Measurements from ENCODE around the gene RAD51AP2.

The RAD51AP2 gene

GRCh38 chr2:17529771-17530170 is 11.5 kb upstream of the RAD51AP2 start:
- no peak overlapping the region for H3K4me3 ChIP-seq (ENCODE audit: low read depth, low read length)
- no peak overlapping the region for H3K27ac ChIP-seq (ENCODE audit: extremely low read depth, low read depth, low read length)
- ChIA-PET CTCF (no interaction called here), POLR2A (no interaction called here)
- H3K36me3 ChIP-seq (ENCODE audit: control insufficient read depth in 2 of 2, insufficient read depth in 1 of 2, low read length in 2 of 2), result no peaks in the 10 kb centered on the region
- TF ChIP-seq ATF2 (tag by site-specific recombination; IDR thresholded peaks at IDR 0.05; ENCODE audit: low read depth), result no peak
- TF ChIP-seq ZNF664 (tag by site-specific recombination; IDR thresholded peaks at IDR 0.05), result no peak
- no peak for TF ChIP-seq EGR2 (tag by site-specific recombination; IDR thresholded peaks at IDR 0.05; ENCODE audit: low read depth)
- TF ChIP-seq BCL11A (tag by site-specific recombination; IDR thresholded peaks at IDR 0.05; ENCODE audit: low read depth), result no peak
- TF ChIP-seq ELK4 (IDR thresholded peaks at IDR 0.05; ENCODE audit: borderline replicate concordance, low read depth, low read length), result no peak
- no peak for TF ChIP-seq ZNF747 (tag by site-specific recombination; IDR thresholded peaks at IDR 0.05)
- no peak for TF ChIP-seq SALL2 (tag by site-specific recombination; IDR thresholded peaks at IDR 0.05; ENCODE audit: borderline replicate concordance)
- no peak for TF ChIP-seq PBX3 (CRISPR knock-in tag; IDR thresholded peaks at IDR 0.05)
- TF ChIP-seq BCL11B (tag by site-specific recombination; IDR thresholded peaks at IDR 0.05; ENCODE audit: low read depth), result no peak
- TF ChIP-seq ZNF274 (IDR thresholded peaks at IDR 0.05; ENCODE audit: low read length), result no peak
- TF ChIP-seq ZNF274 (tag by site-specific recombination; IDR thresholded peaks at IDR 0.05; ENCODE audit: borderline replicate concordance), result no peak
- no peak for TF ChIP-seq GLI2 (tag by site-specific recombination; IDR thresholded peaks at IDR 0.05; ENCODE audit: borderline replicate concordance, low read depth)
- no peak for TF ChIP-seq TRIM28 (IDR thresholded peaks at IDR 0.05; ENCODE audit: borderline replicate concordance, low read length)
- H3K9me3 ChIP-seq (ENCODE audit: control insufficient read depth, insufficient read depth, low read depth, low read length), result no peaks in the 10 kb centered on the region
- H3K4me1 ChIP-seq (ENCODE audit: control insufficient read depth, insufficient read depth, low read length), result no peaks in the 10 kb centered on the region

GRCh38 chr2:17522303-17522702 is 4.1 kb upstream of the RAD51AP2 start:
- no peak overlapping the region for H3K4me3 ChIP-seq (ENCODE audit: low read depth, low read length)
- H3K27ac ChIP-seq (ENCODE audit: extremely low read depth, low read depth, low read length), result no peak overlapping the region
- no peaks in the 10 kb centered on the region for H3K36me3 ChIP-seq (ENCODE audit: control insufficient read depth in 2 of 2, insufficient read depth in 1 of 2, low read length in 2 of 2)
- H3K4me1 ChIP-seq (ENCODE audit: control insufficient read depth, insufficient read depth, low read length), result no peaks in the 10 kb centered on the region
- ChIA-PET CTCF (no interaction called here), POLR2A (no interaction called here)
- no peaks in the 10 kb centered on the region for H3K9me3 ChIP-seq (ENCODE audit: control insufficient read depth, insufficient read depth, low read depth, low read length)
- no peak for TF ChIP-seq OSR2 (tag by site-specific recombination; IDR thresholded peaks at IDR 0.05)
- TF ChIP-seq ZNF571 (tag by site-specific recombination; IDR thresholded peaks at IDR 0.05), result no peak
- TF ChIP-seq ZNF280D (tag by site-specific recombination; IDR thresholded peaks at IDR 0.05), result no peak
- TF ChIP-seq ZNF549 (tag by site-specific recombination; IDR thresholded peaks at IDR 0.05), result no peak
- TF ChIP-seq ZBTB20 (tag by site-specific recombination; IDR thresholded peaks at IDR 0.05), result no peak
- no peak for TF ChIP-seq WT1 (tag by site-specific recombination; IDR thresholded peaks at IDR 0.05)
- TF ChIP-seq ZNF555 (tag by site-specific recombination; conservative IDR thresholded peaks at IDR 0.05), result no peak
- no peak for TF ChIP-seq KLF8 (tag by site-specific recombination; IDR thresholded peaks at IDR 0.05)
- TF ChIP-seq ZNF514 (tag by site-specific recombination; IDR thresholded peaks at IDR 0.05), result no peak
- no peak for TF ChIP-seq ZNF664 (tag by site-specific recombination; IDR thresholded peaks at IDR 0.05)
- no peak for TF ChIP-seq ZNF157 (tag by site-specific recombination; IDR thresholded peaks at IDR 0.05)
- TF ChIP-seq YY1 (tag by site-specific recombination; IDR thresholded peaks at IDR 0.05), result no peak
- no peak for TF ChIP-seq ZNF18 (tag by site-specific recombination; IDR thresholded peaks at IDR 0.05)
- TF ChIP-seq ZNF639 (tag by site-specific recombination; IDR thresholded peaks at IDR 0.05), result no peak
- TF ChIP-seq ZNF677 (tag by site-specific recombination; IDR thresholded peaks at IDR 0.05), result no peak

All from HEK293 (cell line).